ENCODE results near the gene CLDN14. TPM values are rescaled to one million over a fixed set of nuclear protein-coding genes. Genes with fewer than 3 reads are reported as not detected.

Gene CLDN14
- total and polyA plus RNA-seq, 5 experiments from 2014 or later: not detected

GRCh38 chr21:36436829-36437744 is 42.8 kb downstream of the CLDN14 start:
- DNase-seq: no peak
- no peaks in the 10 kb centered on the region for H3K4me1 Mint-ChIP-seq
- H3K27me3 Mint-ChIP-seq: peaks cover 10 to 39% (median 21%) of the 10 kb centered on the region in 5 donors
- no peak overlapping the region for H3K27ac Mint-ChIP-seq
- no peaks in the 10 kb centered on the region for H3K36me3 Mint-ChIP-seq
- no peak for ATAC-seq
- H3K9me3 Mint-ChIP-seq: peaks cover 0 to 4% (median 2%) of the 10 kb centered on the region in 9 donors
- POLR2A ChIA-PET: no interaction called here
- no peak overlapping the region for H3K4me3 Mint-ChIP-seq

GRCh38 chr21:36434144-36434543 is 45.8 kb downstream of the CLDN14 start:
- Mint-ChIP-seq H3K27me3 (peaks cover 14 to 44% (median 22%) of the 10 kb centered on the region in 5 donors), H3K9me3 (peaks cover 0 to 4% (median 2%) of the 10 kb centered on the region in 9 donors), H3K4me1 (peaks cover 2 to 22% (median 13%) of the 10 kb centered on the region in 4 donors), H3K36me3 (no peaks in the 10 kb centered on the region), H3K4me3 (no peak overlapping the region), H3K27ac (no peak overlapping the region)
- DNase-seq: no peak
- POLR2A ChIA-PET: no interaction called here
- ATAC-seq: no peak

- POLR2A ChIA-PET: no interaction called here
- H3K27ac Mint-ChIP-seq: no peak overlapping the region
- no peak overlapping the region for H3K4me3 Mint-ChIP-seq
- ATAC-seq (no peak), DNase-seq (no peak)
- H3K36me3 Mint-ChIP-seq: no peaks in the 10 kb centered on the region
- H3K27me3 Mint-ChIP-seq: peaks cover 14 to 47% (median 22%) of the 10 kb centered on the region in 5 donors
- H3K4me1 Mint-ChIP-seq: peaks cover 2 to 28% (median 13%) of the 10 kb centered on the region in 4 donors
- H3K9me3 Mint-ChIP-seq: peaks cover 0 to 4% (median 2%) of the 10 kb centered on the region in 9 donors
Measured at GRCh38 chr21:36433059-36433709, 46.7 kb downstream of the CLDN14 start.

- peaks cover 2 to 28% (median 13%) of the 10 kb centered on the region in 4 donors for H3K4me1 Mint-ChIP-seq
- H3K27ac Mint-ChIP-seq: no peak overlapping the region
- ATAC-seq (no peak), DNase-seq (no peak)
- no peaks in the 10 kb centered on the region for H3K36me3 Mint-ChIP-seq
- H3K27me3 Mint-ChIP-seq: peaks cover 14 to 46% (median 22%) of the 10 kb centered on the region in 5 donors
- H3K4me3 Mint-ChIP-seq: peak overlapping the region in 2 of 10 donors; percentile 8 to 15
- POLR2A ChIA-PET: no interaction called here
- no peaks in the 10 kb centered on the region for H3K9me3 Mint-ChIP-seq
Measured at GRCh38 chr21:36431252-36431651, 48.7 kb downstream of the CLDN14 start.

GRCh38 chr21:36430841-36431240 is 49.1 kb downstream of the CLDN14 start:
- no peaks in the 10 kb centered on the region for H3K9me3 Mint-ChIP-seq
- no peak for ATAC-seq
- H3K27ac Mint-ChIP-seq: peak overlapping the region in 2 of 10 donors; percentile 92 to 97
- POLR2A ChIA-PET: no interaction called here
- peaks cover 14 to 46% (median 22%) of the 10 kb centered on the region in 5 donors for H3K27me3 Mint-ChIP-seq
- H3K36me3 Mint-ChIP-seq: no peaks in the 10 kb centered on the region
- H3K4me3 Mint-ChIP-seq: peak overlapping the region in 8 of 10 donors; percentile 78 to 86 (median 80)
- peaks cover 2 to 28% (median 13%) of the 10 kb centered on the region in 4 donors for H3K4me1 Mint-ChIP-seq
- DNase-seq: no peak

GRCh38 chr21:36429947-36430546 is 49.9 kb downstream of the CLDN14 start:
- H3K9me3 Mint-ChIP-seq: no peaks in the 10 kb centered on the region
- H3K4me1 Mint-ChIP-seq: peaks cover 2 to 28% (median 13%) of the 10 kb centered on the region in 4 donors
- H3K36me3 Mint-ChIP-seq: no peaks in the 10 kb centered on the region
- H3K4me3 Mint-ChIP-seq: peak overlapping the region; percentile 66 to 86 (median 80)
- POLR2A ChIA-PET: interaction anchor here (0.7 kb wide), 1 partner anchor 378 kb away, joined by 4 read pairs; no protein-coding TSS in a partner anchor
- ATAC-seq (peak; percentile 89 to 96), DNase-seq (peak in 9 of 10 donors; percentile 9 to 73 (median 30))
- peaks cover 14 to 42% (median 22%) of the 10 kb centered on the region in 5 donors for H3K27me3 Mint-ChIP-seq
- peak overlapping the region in 8 of 10 donors; percentile 6 to 97 (median 50) for H3K27ac Mint-ChIP-seq

GRCh38 chr21:36428761-36429432 is 51.0 kb downstream of the CLDN14 start:
- Mint-ChIP-seq H3K4me1 (peaks cover 2 to 31% (median 13%) of the 10 kb centered on the region in 4 donors), H3K9me3 (no peaks in the 10 kb centered on the region), H3K27ac (peak overlapping the region in 3 of 10 donors; percentile 75 to 97 (median 92)), H3K36me3 (no peaks in the 10 kb centered on the region), H3K27me3 (peaks cover 12 to 33% (median 13%) of the 10 kb centered on the region in 5 donors), H3K4me3 (peak overlapping the region in 8 of 10 donors; percentile 2 to 86 (median 22))
- ATAC-seq (no peak), DNase-seq (no peak)
- POLR2A ChIA-PET: no interaction called here

GRCh38 chr21:36427502-36427901 is 52.4 kb downstream of the CLDN14 start:
- DNase-seq: no peak
- no peak for ATAC-seq
- Mint-ChIP-seq H3K36me3 (no peaks in the 10 kb centered on the region), H3K27ac (no peak overlapping the region), H3K4me1 (peaks cover 2 to 34% (median 13%) of the 10 kb centered on the region in 4 donors), H3K27me3 (peaks cover 5 to 20% (median 8%) of the 10 kb centered on the region in 5 donors), H3K4me3 (no peak overlapping the region), H3K9me3 (no peaks in the 10 kb centered on the region)
- POLR2A ChIA-PET: no interaction called here

- Mint-ChIP-seq H3K4me1 (peaks cover 1 to 23% (median 7%) of the 10 kb centered on the region in 4 donors), H3K36me3 (no peaks in the 10 kb centered on the region), H3K4me3 (no peak overlapping the region), H3K9me3 (no peaks in the 10 kb centered on the region), H3K27me3 (peaks cover 0 to 5% (median 0%) of the 10 kb centered on the region in 5 donors), H3K27ac (no peak overlapping the region)
- POLR2A ChIA-PET: no interaction called here
- ATAC-seq: no peak
- no peak for DNase-seq
Measured at GRCh38 chr21:36425286-36425685, 54.6 kb downstream of the CLDN14 start.

- Mint-ChIP-seq H3K4me3 (no peak overlapping the region), H3K4me1 (peaks cover under 1 to 16% (median 2%) of the 10 kb centered on the region in 4 donors), H3K27ac (no peak overlapping the region), H3K27me3 (peaks cover 0 to 3% (median 0%) of the 10 kb centered on the region in 5 donors), H3K36me3 (no peaks in the 10 kb centered on the region), H3K9me3 (no peaks in the 10 kb centered on the region)
- ATAC-seq: no peak
- DNase-seq: no peak
- POLR2A ChIA-PET: no interaction called here
Measured at GRCh38 chr21:36424592-36424991, 55.3 kb downstream of the CLDN14 start.

- H3K36me3 Mint-ChIP-seq: no peaks in the 10 kb centered on the region
- ATAC-seq (no peak), DNase-seq (no peak)
- peaks cover 0 to 9% (median 1%) of the 10 kb centered on the region in 4 donors for H3K4me1 Mint-ChIP-seq
- POLR2A ChIA-PET: no interaction called here
- peak overlapping the region in 1 of 10 donors; percentile 13 for H3K27ac Mint-ChIP-seq
- H3K27me3 Mint-ChIP-seq: peaks cover 0 to 2% (median 0%) of the 10 kb centered on the region in 5 donors
- H3K4me3 Mint-ChIP-seq: no peak overlapping the region
- H3K9me3 Mint-ChIP-seq: no peaks in the 10 kb centered on the region
Measured at GRCh38 chr21:36423771-36424433, 56.0 kb downstream of the CLDN14 start.

Measured in naive thymus-derived CD8-positive, alpha-beta T cell (primary cell).